ENCODE data around the gene B4GALT2. TPM values are rescaled to one million over a fixed set of nuclear protein-coding genes. Genes with fewer than 3 reads are reported as not detected.

The B4GALT2 gene
- total RNA-seq, 6 donors from 2014 or later = 11.5 to 33.0 (median 18.1) TPM

DNA sequence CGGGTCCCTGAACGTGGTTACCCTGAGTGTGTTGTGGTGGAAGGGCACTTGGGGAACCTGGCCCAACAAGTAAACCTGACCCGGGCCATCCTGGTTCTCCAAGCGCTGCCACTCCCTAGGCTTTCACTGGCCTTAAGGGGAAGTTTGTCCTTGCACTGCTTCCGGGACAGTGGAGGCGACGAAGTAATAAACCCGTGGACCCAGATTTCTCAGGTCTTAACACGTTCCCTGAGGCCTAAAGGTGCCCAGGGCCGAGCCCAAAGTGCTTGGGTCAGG lies 12.1 kb downstream of the B4GALT2 start:
- Histone ChIP-seq H3K27ac (peak overlapping the region; percentile 74 to 85 (median 80)), H3K27me3 (no peaks in the 10 kb centered on the region), H3K36me3 (no peaks in the 10 kb centered on the region), H3K4me1 (peaks cover 14 to 20% (median 15%) of the 10 kb centered on the region in 4 donors), H3K4me3 (peak overlapping the region; percentile 66 to 82 (median 78)), H3K9me3 (no peaks in the 10 kb centered on the region)
- ATAC-seq (ENCODE audit: low FRiP score in 2 of 2) (peak; percentile 20 to 56), DNase-seq (no peak)
- 0 to 4% methylated on average over 5 to 10 of the region's 10 CpGs for WGBS, 2 donors
- no peak for TF ChIP-seq POLR2A (IDR thresholded peaks at IDR 0.05)
- no peak for TF ChIP-seq POLR2AphosphoS5 (IDR thresholded peaks at IDR 0.05)
- TF ChIP-seq, protein P1, sequence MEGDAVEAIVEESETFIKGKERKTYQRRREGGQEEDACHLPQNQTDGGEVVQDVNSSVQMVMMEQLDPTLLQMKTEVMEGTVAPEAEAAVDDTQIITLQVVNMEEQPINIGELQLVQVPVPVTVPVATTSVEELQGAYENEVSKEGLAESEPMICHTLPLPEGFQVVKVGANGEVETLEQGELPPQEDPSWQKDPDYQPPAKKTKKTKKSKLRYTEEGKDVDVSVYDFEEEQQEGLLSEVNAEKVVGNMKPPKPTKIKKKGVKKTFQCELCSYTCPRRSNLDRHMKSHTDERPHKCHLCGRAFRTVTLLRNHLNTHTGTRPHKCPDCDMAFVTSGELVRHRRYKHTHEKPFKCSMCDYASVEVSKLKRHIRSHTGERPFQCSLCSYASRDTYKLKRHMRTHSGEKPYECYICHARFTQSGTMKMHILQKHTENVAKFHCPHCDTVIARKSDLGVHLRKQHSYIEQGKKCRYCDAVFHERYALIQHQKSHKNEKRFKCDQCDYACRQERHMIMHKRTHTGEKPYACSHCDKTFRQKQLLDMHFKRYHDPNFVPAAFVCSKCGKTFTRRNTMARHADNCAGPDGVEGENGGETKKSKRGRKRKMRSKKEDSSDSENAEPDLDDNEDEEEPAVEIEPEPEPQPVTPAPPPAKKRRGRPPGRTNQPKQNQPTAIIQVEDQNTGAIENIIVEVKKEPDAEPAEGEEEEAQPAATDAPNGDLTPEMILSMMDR (IDR thresholded peaks at IDR 0.05) = no peak
- no peak for TF ChIP-seq EP300 (IDR thresholded peaks at IDR 0.05)

DNA sequence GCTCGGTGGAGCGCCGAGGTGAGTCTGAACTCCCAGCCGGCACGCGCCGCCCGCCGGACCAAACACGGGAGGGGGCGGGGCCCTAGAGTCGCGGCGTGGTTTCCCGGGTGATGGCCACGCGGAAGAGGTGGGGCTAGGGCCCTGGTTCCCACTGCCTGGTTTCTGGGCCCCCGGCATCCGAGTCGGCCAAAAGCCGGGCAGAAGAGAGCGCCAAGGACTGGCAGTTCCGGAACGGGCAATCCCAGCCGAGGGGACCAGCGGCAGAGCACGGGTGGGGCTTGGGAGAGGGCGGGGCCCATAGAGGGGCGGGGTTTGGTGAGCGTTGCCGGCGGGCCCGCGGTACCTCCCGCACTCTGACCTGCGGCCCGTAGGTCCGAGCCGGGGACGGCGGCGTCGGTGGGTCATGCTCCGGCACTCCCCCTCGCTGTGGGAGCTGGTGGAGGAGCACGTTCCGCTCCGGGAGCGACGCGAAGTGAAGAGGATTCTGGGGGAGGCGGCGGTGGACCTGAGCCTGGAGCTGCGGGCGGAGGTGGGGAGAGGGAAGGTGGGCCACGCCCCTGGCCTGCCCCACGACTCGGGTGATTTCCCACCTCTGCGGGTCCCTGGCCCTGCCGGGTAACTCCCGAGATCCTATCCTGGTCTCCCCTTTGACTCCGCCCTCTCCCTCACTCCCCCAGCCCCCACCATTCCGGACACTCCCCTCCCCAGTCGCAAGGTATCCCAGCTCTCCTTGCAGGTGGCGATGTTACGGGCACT lies 12.6 kb downstream of the B4GALT2 start, which contains the start of gene CCDC24:
TSS of gene CCDC24 (plus strand) at position 124 of the 756 bp plus-strand sequence. CDS start at position 404, 280 bp downstream.
- peak within 1 kb of the TSS; percentile 74 to 85 (median 80) for H3K27ac ChIP-seq

GRCh38 chr1:43992232-43992995 lies 13.4 kb downstream of the B4GALT2 start:
- TF ChIP-seq POLR2A (IDR thresholded peaks at IDR 0.05) (no peak), POLR2AphosphoS5 (IDR thresholded peaks at IDR 0.05) (no peak), EP300 (IDR thresholded peaks at IDR 0.05) (no peak)
- TF ChIP-seq, protein P1 (IDR thresholded peaks at IDR 0.05) = no peak
- H3K4me3 ChIP-seq = peak overlapping the region; percentile 66 to 82 (median 78)
- ATAC-seq (ENCODE audit: low FRiP score in 2 of 2) = no peak

More for the DNA sequence above, 12.6 kb downstream of the B4GALT2 start, which contains the start of gene CCDC24:
- Histone ChIP-seq H3K4me3 (peak within 1 kb of the TSS; percentile 66 to 82 (median 78)), H3K9me3 (no peaks in the 10 kb centered on the region), H3K27me3 (no peaks in the 10 kb centered on the region), H3K4me1 (peaks cover 14 to 20% (median 15%) of the 10 kb centered on the region in 4 donors), H3K36me3 (no peaks in the 10 kb centered on the region)
- TF ChIP-seq POLR2AphosphoS5 (IDR thresholded peaks at IDR 0.05) = peak; percentile 8 to 50
- TF ChIP-seq, protein P1 (IDR thresholded peaks at IDR 0.05) = peak in 1 of 6 experiments; percentile 25
- peak in 1 of 4 donors; percentile 60 for TF ChIP-seq POLR2A (IDR thresholded peaks at IDR 0.05)
- TF ChIP-seq EP300 (IDR thresholded peaks at IDR 0.05) = no peak
- DNase-seq (peak; percentile 93 to 96), ATAC-seq (ENCODE audit: low FRiP score in 2 of 2) (peak; percentile 88 to 93)
- 1% methylated on average over 19 to 47 of the region's 66 CpGs for WGBS, 2 donors

DNA sequence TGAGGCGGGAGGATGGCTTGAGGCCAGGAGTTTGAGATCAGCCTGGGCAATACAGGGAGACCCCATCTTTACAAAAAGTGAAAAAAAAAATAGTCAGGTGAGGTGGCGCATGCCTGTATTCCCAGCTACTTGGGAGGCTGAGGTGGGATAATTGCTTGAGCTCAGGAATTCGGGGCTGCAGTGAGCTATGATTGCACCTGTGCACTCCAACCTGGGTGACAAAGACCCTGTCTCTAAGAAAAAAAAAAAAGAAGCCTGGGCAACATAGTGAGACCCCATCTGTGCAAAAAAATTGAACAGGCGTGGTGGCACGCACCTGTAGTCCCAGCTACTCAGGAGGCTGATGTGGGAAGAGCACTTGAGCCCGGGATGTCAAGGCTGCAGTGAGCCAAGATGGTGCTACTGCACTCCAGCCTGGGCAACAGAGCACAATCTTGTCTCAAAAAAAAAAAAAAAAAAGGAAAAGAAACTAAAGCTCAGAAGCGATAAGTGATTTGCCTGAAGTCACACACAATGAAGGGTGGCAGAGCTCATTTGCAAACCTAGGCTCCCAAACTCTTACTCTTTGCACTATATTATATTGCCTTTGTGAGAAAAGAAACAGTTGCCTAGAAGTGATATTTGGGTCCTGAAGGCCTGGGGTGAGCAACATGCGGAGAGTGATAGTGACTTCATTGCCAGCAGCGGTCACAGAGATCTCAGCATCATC lies 14.3 kb downstream of the B4GALT2 start:
- H3K4me3 ChIP-seq = no peak overlapping the region
- peaks cover 14 to 20% (median 15%) of the 10 kb centered on the region in 4 donors for H3K4me1 ChIP-seq
- H3K27ac ChIP-seq = no peak overlapping the region
- WGBS, 2 donors = 89 to 95% methylated on average over 9 of the region's 9 CpGs
- H3K36me3 ChIP-seq = no peaks in the 10 kb centered on the region
- no peaks in the 10 kb centered on the region for H3K27me3 ChIP-seq
- DNase-seq (no peak), ATAC-seq (ENCODE audit: low FRiP score in 2 of 2) (no peak)
- no peaks in the 10 kb centered on the region for H3K9me3 ChIP-seq
- TF ChIP-seq EP300 (IDR thresholded peaks at IDR 0.05) (no peak), POLR2AphosphoS5 (IDR thresholded peaks at IDR 0.05) (no peak), POLR2A (IDR thresholded peaks at IDR 0.05) (no peak)
- TF ChIP-seq, protein P1 (IDR thresholded peaks at IDR 0.05) = no peak

More at GRCh38 chr1:43992232-43992995, 13.4 kb downstream of the B4GALT2 start:
- no peaks in the 10 kb centered on the region for H3K27me3 ChIP-seq
- peak overlapping the region; percentile 74 to 85 (median 80) for H3K27ac ChIP-seq
- no peaks in the 10 kb centered on the region for H3K36me3 ChIP-seq
- 45% methylated on average over 10 to 11 of the region's 11 CpGs for WGBS, 2 donors
- no peaks in the 10 kb centered on the region for H3K9me3 ChIP-seq
- DNase-seq = no peak
- H3K4me1 ChIP-seq = peaks cover 14 to 20% (median 15%) of the 10 kb centered on the region in 4 donors

Measured in upper lobe of left lung (tissue), 6 donors.